OCI-M2 (cell line): ENCODE measurements around the gene ZNF747.
"Not testable (repeated sequence)": the region's sequence is repeated elsewhere in the genome, so short reads cannot be mapped to it uniquely, and the experiment has no call there.

ENCODE experiments used
- DNase-seq: peaks from one replicate; lab custom pipeline; 2025; ENCODE audit not compliant: unreplicated experiment; lab: John Stamatoyannopoulos, UW

ZNF747 gene

GRCh38 chr16:30535106-30535776 lies 583 bp upstream of the ZNF747 start:
- DNase-seq, result no peak

GRCh38 chr16:30533748-30534367 lies 800 bp downstream of the ZNF747 start:
- DNase-seq, result no peak

- DNase-seq, result no peak
Observed at GRCh38 chr16:30533146-30533522, 1.5 kb downstream of the ZNF747 start.

GRCh38 chr16:30532285-30533145 lies 2.1 kb downstream of the ZNF747 start:
- no peak for DNase-seq

GRCh38 chr16:30530163-30531037 lies 4.3 kb downstream of the ZNF747 start:
- no peak for DNase-seq

- no peak for DNase-seq
Observed at GRCh38 chr16:30528799-30529457, 5.7 kb downstream of the ZNF747 start.

GRCh38 chr16:30527635-30528178 lies 7.0 kb downstream of the ZNF747 start:
- DNase-seq, result no peak

GRCh38 chr16:30526823-30527634 lies 7.6 kb downstream of the ZNF747 start:
- peak; percentile 72 for DNase-seq

- DNase-seq, result no peak
Observed at GRCh38 chr16:30526137-30526822, 8.4 kb downstream of the ZNF747 start, which contains the start of gene ZNF768. TSS of gene ZNF768 (minus strand) at chr16:30526566. CDS start at chr16:30526413, 153 bp downstream.

GRCh38 chr16:30525844-30526136 lies 8.9 kb downstream of the ZNF747 start:
- DNase-seq, result no peak

GRCh38 chr16:30524575-30525568 lies 9.8 kb downstream of the ZNF747 start:
- DNase-seq, result no peak

- DNase-seq, result no peak
Observed at GRCh38 chr16:30523768-30524574, 10.7 kb downstream of the ZNF747 start.

- not testable (repeated sequence) for DNase-seq
Observed at GRCh38 chr16:30522702-30523463, 11.8 kb downstream of the ZNF747 start.

GRCh38 chr16:30521873-30522641 lies 12.6 kb downstream of the ZNF747 start:
- no peak for DNase-seq

GRCh38 chr16:30521476-30521872 lies 13.2 kb downstream of the ZNF747 start:
- no peak for DNase-seq
